ENCODE results near the gene HPCA. TPM values are rescaled to one million over a fixed set of nuclear protein-coding genes. Genes with fewer than 3 reads are reported as not detected.

HPCA gene
- total RNA-seq, 4 donors from 2014 or later: 0.88 TPM; not detected in 3

DNA sequence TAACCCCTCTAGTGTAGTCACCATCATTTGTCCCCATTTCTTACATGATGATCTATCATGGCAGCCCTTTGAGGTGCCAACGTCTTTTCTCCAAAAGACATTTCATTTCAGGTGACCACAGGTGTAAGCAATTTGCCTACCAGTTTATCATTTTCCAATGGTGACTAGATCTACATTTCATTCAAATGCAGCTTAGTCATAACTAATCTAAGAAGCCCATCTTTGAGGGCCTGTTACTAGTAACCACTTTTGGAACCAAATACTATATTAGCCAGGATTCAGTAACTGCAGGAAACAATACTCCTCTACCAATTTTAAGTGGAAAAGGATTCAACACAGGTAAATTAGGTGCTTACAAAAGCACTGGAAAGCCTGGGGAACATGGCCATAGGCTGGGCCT lies 45.5 kb downstream of the HPCA start:
- no peak for TF ChIP-seq CTCF (IDR thresholded peaks at IDR 0.05; ENCODE audit: low read depth)

- no peak for TF ChIP-seq CTCF (IDR thresholded peaks at IDR 0.05; ENCODE audit: low read depth)
Observed at GRCh38 chr1:32933742-32934322, 47.5 kb downstream of the HPCA start.

GRCh38 chr1:32934535-32934934 lies 48.2 kb downstream of the HPCA start:
- TF ChIP-seq CTCF (IDR thresholded peaks at IDR 0.05; ENCODE audit: low read depth): no peak

DNA sequence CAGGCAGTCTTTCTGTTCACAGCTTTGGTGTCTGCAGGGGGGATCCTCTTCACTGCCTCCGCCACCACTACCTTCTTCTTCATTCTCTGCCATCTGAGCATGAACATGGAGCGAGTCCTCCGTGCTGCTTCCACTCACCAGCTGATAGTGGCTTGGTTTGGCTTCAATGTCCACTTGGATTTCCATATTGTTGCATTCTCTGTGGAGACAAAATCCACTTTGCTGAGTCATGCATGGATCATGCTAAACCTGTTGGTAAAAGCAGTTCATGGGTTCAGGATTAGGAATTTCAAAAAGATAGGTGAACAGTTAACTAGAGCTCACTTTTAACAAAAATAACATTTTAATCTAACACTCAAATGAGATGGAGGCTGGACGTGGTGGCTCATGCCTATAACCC lies 50.8 kb downstream of the HPCA start:
- no peak for TF ChIP-seq CTCF (IDR thresholded peaks at IDR 0.05; ENCODE audit: low read depth)

DNA sequence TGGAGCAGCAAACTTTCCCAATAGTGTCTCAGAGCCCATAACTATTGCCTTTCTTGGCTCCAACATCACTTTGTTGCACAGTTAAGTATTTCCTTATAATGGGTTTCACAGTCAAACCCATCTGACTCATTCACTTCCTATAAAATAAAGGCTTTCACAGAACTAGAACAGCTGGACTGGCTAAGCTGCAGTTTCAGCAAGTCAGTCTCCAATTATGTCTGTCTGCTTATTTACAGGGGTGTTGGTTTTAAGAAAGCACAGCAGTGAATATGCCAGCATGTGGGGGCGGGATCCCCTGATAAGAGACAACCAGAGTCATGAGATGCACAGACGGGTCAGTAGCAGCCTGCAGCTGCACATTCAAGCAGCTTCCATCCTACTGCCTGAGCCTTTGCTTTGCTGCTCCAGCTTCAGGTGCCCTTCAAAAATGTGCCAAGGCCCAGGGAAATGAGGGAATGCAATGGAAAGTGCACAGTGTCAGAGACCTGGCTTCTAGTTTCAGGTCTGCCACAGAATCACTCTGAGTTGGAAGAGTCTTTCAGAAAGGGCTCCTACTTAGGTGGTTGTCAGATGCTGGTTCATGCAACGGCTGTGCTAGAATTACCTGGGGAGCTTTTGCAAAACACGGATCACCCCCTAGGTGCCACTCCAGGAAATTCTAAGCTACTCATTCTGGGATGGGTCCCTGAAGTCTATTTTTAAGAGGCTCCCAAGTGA lies 53.5 kb downstream of the HPCA start:
- no peak for TF ChIP-seq CTCF (IDR thresholded peaks at IDR 0.05; ENCODE audit: low read depth)

DNA sequence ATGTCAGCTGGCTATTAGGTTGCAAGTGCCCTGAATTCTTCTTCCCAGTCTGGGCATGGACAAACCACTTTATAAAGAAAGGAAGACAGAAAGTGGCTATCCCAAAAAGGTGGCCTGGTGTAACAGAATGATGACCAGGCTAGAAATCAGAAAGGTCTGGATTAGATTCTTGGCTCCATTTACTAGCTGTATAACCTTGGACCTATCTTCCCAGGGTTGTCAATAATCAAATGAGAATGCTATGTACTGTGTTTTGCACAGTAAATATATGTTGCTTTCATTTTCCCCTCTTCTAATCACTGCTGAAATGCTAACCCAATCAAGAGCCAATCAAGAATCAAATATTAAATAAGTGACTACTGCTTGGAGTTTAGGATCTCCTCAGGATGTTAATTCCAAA lies 57.9 kb downstream of the HPCA start:
- TF ChIP-seq CTCF (IDR thresholded peaks at IDR 0.05; ENCODE audit: low read depth): no peak

Other genes with a start within 250 kb of the HPCA start
- 10 to 100 TPM; 14.1 to 51.8 (median 22.9) TPM for gene ZBTB8OS, start 235.9 kb upstream of the HPCA start, total RNA-seq
- gene RBBP4, start 235.3 kb upstream of the HPCA start, total RNA-seq: 100 to 1,000 TPM in 2 of 4 donors, 10 to 100 TPM in 2; 91.9 to 112 (median 100) TPM
- 10 to 100 TPM; 13.3 to 29.7 (median 18.6) TPM for gene SYNC, start 183.7 kb upstream of the HPCA start, total RNA-seq
- 10 to 100 TPM; 36.6 to 67.7 (median 42.4) TPM for gene YARS1, start 69.1 kb upstream of the HPCA start, total RNA-seq
- 10 to 100 TPM; 21.2 to 46.6 (median 37.3) TPM for gene S100PBP, start 68.8 kb upstream of the HPCA start, total RNA-seq
- under 1 TPM in 2 of 4 donors, not detected in 2; 0.85 to 0.88 TPM for gene FNDC5, start 15.6 kb upstream of the HPCA start, total RNA-seq
- 10 to 100 TPM; 14.7 to 36.7 (median 26.3) TPM for gene TMEM54, start 14.9 kb downstream of the HPCA start, total RNA-seq
- gene RNF19B, start 78.3 kb downstream of the HPCA start, total RNA-seq: 10 to 100 TPM; 13.7 to 21.7 (median 17.4) TPM
- 100 to 1,000 TPM; 101 to 251 (median 194) TPM for gene AK2, start 150.4 kb downstream of the HPCA start, total RNA-seq
- 1 to 10 TPM in 3 of 4 donors, not detected in 1; 1.5 to 3.5 (median 1.7) TPM for gene AZIN2, start 194.7 kb downstream of the HPCA start, total RNA-seq

Measured in subcutaneous adipose tissue (tissue), 4 donors.